K562 (cell line): ENCODE data around the gene ANKRD65.

Experiments used
- CTCF ChIP-seq, 3 experiments: IDR thresholded peaks in 2 of 3; conservative IDR thresholded peaks in 1 of 3; 2 replicates each; pipeline ENCODE4 v1.5.1; 2011 to 2012; ENCODE audit warnings: low read length in 3 of 3, mild to moderate bottlenecking in 3 of 3, control low read depth in 2 of 3, improper control_type of control experiment in 1 of 3, inconsistent platforms in 1 of 3, low read depth in 1 of 3, mixed read lengths in 1 of 3, moderate library complexity in 1 of 3; ENCODE audit not compliant: insufficient read depth in 2 of 3
- DACH1 ChIP-seq: fragments of 450-650 bp; IDR thresholded peaks from 2 replicates; pipeline ENCODE4 v1.6.1; 2018; ENCODE audit not compliant: partially characterized antibody
- DPF2 ChIP-seq: fragments of 450-650 bp; IDR thresholded peaks from 2 replicates; pipeline ENCODE4 v1.6.1; 2016
- FOXM1 ChIP-seq, 2 experiments: fragments of 450-650 bp in 1 of 2; sonication (generic) in 1 of 2; formaldehyde crosslinking in 1 of 2; IDR thresholded peaks; 2 replicates each; pipeline versions ENCODE4 v1.6.1 to v1.9.0; 2017 to 2022; ENCODE audit warnings: low read depth in 2 of 2, mild to moderate bottlenecking in 2 of 2, missing genetic modification reagents in 1 of 2, moderate library complexity in 1 of 2
- HCFC1 ChIP-seq: IDR thresholded peaks from 2 replicates; pipeline ENCODE4 v1.6.1; 2012; ENCODE audit warnings: low read depth, low read length, improper control_type of control experiment
- IRF2 ChIP-seq: sonication (generic); formaldehyde crosslinking; IDR thresholded peaks from 2 replicates; pipeline ENCODE4 v1.8.1; 2022; ENCODE audit warnings: mild to moderate bottlenecking, missing genetic modification reagents
- KLF13 ChIP-seq: fragments of 450-650 bp; IDR thresholded peaks from 2 replicates; pipeline ENCODE4 v1.6.1; 2016; ENCODE audit warnings: missing genetic modification characterization, low read depth, mild to moderate bottlenecking, missing compliant biosample characterization, moderate library complexity, borderline replicate concordance
- MEF2A ChIP-seq: IDR thresholded peaks from 2 replicates; pipeline ENCODE4 v1.6.1; 2011; ENCODE audit warnings: low read depth, mild to moderate bottlenecking, low read length, moderate library complexity; ENCODE audit not compliant: control insufficient read depth
- POLR2A ChIP-seq: fragments of 450-650 bp; conservative IDR thresholded peaks from 2 replicates; pipeline ENCODE4 v1.6.1; 2016
- SMC3 ChIP-seq: conservative IDR thresholded peaks from 2 replicates; pipeline ENCODE4 v1.6.1; 2011; ENCODE audit warnings: low read depth, low read length, improper control_type of control experiment; ENCODE audit not compliant: insufficient read depth
- TRIM24 ChIP-seq, 2 experiments: fragments of 450-650 bp; IDR thresholded peaks; 2 replicates each; pipeline ENCODE4 v1.6.1; 2016
- ZNF354B ChIP-seq: fragments of 250-450 bp; sonication (Bioruptor Pico); IDR thresholded peaks from 2 replicates; pipeline ENCODE4 v1.4.0; 2020
- ZNF512 ChIP-seq: IDR thresholded peaks from 2 replicates; pipeline ENCODE4 v1.6.1; 2016; ENCODE audit warnings: missing genetic modification characterization, missing compliant biosample characterization
- ZNF644 ChIP-seq: fragments of 200-800 bp; sonication (Bioruptor generic); IDR thresholded peaks from 2 replicates; pipeline ENCODE4 v1.6.1; 2016; ENCODE audit warnings: low read depth, missing genetic modification characterization, missing compliant biosample characterization

- no peak for TF ChIP-seq IRF2
- TF ChIP-seq HCFC1, result no peak
- TF ChIP-seq CTCF (IDR thresholded peaks at IDR 0.05 in 2 of 3, conservative IDR thresholded peaks at IDR 0.05 in 1 of 3; ENCODE audit: insufficient read depth in 2 of 3, low read depth in 1 of 3, low read length in 3 of 3), result no peak
- TF ChIP-seq MEF2A, result no peak
- TF ChIP-seq SMC3, result no peak
- TF ChIP-seq DPF2, result no peak
- no peak for TF ChIP-seq ZNF644 (tag)
- TF ChIP-seq KLF13 (tag), result no peak
- TF ChIP-seq FOXM1 (IDR thresholded peaks at IDR 0.05; ENCODE audit: low read depth), result no peak
- TF ChIP-seq FOXM1 (CRISPR knock-in tag; IDR thresholded peaks at IDR 0.05; ENCODE audit: low read depth), result no peak
- TF ChIP-seq ZNF354B (CRISPR knock-in tag), result no peak
- TF ChIP-seq ZNF512 (tag), result no peak
- no peak for TF ChIP-seq DACH1
- TF ChIP-seq POLR2A, result no peak; the same call in 1 of the 2 replicates
- no peak for TF ChIP-seq TRIM24 (IDR thresholded peaks at IDR 0.05)
Observed at GRCh38 chr1:1370771-1371300, 50.2 kb downstream of the ANKRD65 start.
